ENCODE measurements around the gene ISCA2. TPM values are rescaled to one million over a fixed set of nuclear protein-coding genes. Genes with fewer than 3 reads are reported as not detected.

ISCA2 gene
- total RNA-seq, 1 donor from 2014 or later = 37.2 TPM

DNA sequence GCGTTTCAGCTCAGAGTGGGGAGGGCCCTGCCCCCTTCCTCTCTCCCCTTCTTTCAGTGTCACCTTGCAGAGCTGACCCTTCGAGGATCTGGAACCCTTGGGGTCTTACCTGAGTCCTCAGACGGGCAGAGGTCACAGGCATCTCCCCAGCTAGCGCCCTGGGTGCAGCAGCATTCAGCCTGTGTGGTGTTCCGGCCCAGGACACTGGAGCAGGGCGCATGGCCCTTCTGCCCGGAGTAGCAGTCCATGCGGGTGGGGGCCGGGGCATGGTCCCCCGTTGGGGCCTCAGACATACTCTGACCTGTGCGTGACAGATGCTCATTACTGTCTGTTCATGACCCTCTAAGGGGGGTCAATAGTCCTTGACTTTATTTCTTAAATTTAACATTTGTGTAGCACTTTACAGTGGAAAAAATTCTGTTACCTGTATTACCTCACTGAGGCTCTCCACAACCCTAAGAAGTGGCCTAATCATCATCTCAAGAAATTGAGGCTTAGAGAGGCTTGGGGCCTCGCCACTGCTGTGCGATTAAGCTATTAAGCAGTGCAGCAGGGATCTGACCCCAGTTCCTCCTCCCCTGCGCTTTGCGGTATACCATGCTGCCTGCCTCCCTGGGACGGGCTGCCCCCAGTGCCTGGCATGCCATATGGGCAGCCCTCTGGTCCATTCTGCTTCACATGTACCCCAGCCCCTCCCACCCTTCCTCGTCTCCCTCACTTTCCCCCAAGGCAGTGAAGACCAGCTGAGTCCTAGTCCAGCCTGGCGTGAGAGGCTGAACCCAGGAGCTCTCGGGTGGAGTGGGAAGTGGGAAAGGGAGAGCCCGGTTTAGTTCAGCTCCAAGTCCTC is 11.5 kb downstream of the ISCA2 start:
- no peaks in the 10 kb centered on the region for H3K9me3 Mint-ChIP-seq (ENCODE audit: low read depth)
- TF ChIP-seq, protein P1, sequence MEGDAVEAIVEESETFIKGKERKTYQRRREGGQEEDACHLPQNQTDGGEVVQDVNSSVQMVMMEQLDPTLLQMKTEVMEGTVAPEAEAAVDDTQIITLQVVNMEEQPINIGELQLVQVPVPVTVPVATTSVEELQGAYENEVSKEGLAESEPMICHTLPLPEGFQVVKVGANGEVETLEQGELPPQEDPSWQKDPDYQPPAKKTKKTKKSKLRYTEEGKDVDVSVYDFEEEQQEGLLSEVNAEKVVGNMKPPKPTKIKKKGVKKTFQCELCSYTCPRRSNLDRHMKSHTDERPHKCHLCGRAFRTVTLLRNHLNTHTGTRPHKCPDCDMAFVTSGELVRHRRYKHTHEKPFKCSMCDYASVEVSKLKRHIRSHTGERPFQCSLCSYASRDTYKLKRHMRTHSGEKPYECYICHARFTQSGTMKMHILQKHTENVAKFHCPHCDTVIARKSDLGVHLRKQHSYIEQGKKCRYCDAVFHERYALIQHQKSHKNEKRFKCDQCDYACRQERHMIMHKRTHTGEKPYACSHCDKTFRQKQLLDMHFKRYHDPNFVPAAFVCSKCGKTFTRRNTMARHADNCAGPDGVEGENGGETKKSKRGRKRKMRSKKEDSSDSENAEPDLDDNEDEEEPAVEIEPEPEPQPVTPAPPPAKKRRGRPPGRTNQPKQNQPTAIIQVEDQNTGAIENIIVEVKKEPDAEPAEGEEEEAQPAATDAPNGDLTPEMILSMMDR (IDR thresholded peaks at IDR 0.05; ENCODE audit: unreplicated experiment) = no peak
- peaks cover 2% of the 10 kb centered on the region for H3K4me1 Mint-ChIP-seq (ENCODE audit: low read depth)
- no peak overlapping the region for H3K27ac Mint-ChIP-seq
- H3K4me3 Mint-ChIP-seq (ENCODE audit: low read depth) = no peak overlapping the region
- DNase-seq (ENCODE audit: low spot score, unreplicated experiment) = no peak
- peaks cover 17% of the 10 kb centered on the region for H3K27me3 Mint-ChIP-seq
- no peaks in the 10 kb centered on the region for H3K36me3 Mint-ChIP-seq (ENCODE audit: insufficient read depth)

DNA sequence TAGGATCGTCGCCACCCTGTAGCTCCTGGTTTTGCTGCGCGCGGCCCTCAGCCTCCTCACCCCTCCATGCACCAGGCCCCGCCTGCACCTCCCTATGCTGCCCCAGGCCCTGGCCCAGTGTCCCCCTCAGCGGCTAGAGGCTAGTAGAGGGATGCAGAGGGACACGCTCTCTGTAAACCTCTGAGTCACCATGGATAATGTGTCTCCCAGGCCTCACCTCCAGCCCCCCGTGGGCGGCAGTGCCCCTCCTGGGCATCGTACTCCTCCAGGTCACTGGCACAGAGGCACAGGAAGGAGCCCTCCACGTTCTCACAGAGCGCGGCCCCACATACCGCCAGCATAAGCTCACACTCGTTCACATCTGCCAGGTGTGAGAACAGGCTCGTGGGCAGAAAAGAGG is 12.3 kb downstream of the ISCA2 start:
- Mint-ChIP-seq H3K36me3 (ENCODE audit: insufficient read depth) (no peaks in the 10 kb centered on the region), H3K27me3 (peaks cover 17% of the 10 kb centered on the region), H3K4me3 (ENCODE audit: low read depth) (no peak overlapping the region), H3K9me3 (ENCODE audit: low read depth) (no peaks in the 10 kb centered on the region), H3K4me1 (ENCODE audit: low read depth) (peaks cover 2% of the 10 kb centered on the region), H3K27ac (no peak overlapping the region)
- DNase-seq (ENCODE audit: low spot score, unreplicated experiment) = no peak
- TF ChIP-seq, protein P1 (IDR thresholded peaks at IDR 0.05; ENCODE audit: unreplicated experiment) = no peak

DNA sequence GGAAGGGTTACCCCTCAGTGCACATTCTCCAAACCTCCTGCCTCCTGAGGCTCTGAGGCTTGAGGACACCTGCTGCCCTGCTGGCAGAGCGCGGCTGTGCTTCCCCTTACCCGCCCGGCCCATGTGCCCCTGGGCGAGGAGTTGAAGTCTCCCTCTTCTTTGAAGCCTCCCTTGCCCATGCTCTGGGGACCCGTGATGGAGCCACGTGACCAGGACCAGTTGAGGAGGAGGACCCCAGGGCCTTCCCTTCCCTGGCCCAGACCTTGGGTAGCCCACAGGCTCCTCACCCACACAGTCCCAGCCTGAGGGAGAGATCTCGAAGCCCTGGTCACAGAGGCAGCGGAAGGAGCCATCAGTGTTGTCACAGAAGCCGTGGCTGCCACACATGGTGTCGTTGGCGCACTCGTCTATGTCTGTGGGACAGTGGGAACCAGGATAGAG is 12.9 kb downstream of the ISCA2 start:
- Mint-ChIP-seq H3K9me3 (ENCODE audit: low read depth) (no peaks in the 10 kb centered on the region), H3K4me1 (ENCODE audit: low read depth) (no peaks in the 10 kb centered on the region), H3K27me3 (peaks cover 22% of the 10 kb centered on the region), H3K4me3 (ENCODE audit: low read depth) (no peak overlapping the region), H3K36me3 (ENCODE audit: insufficient read depth) (no peaks in the 10 kb centered on the region), H3K27ac (no peak overlapping the region)
- TF ChIP-seq, protein P1 (IDR thresholded peaks at IDR 0.05; ENCODE audit: unreplicated experiment) = no peak
- no peak for DNase-seq (ENCODE audit: low spot score, unreplicated experiment)

DNA sequence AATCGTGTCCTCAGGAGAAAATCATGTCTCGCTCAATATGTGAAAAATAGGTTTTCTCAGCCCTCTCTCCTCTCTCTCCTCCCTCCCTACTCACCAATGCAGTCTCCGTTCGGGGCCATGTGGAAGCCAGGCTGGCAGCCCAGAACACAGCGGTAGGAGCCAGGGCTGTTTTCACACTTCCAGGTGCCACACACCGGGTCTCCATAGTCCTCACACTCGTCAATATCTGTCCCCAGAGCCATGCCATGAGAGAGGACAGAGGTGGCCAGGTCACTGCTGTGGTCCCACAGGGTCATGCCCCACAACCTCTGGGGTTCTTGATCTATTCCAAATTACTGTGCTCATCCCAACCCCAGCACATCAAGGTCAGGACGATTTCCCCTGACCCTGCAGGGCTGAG is 13.5 kb downstream of the ISCA2 start:
- Mint-ChIP-seq H3K36me3 (ENCODE audit: insufficient read depth) (no peaks in the 10 kb centered on the region), H3K4me1 (ENCODE audit: low read depth) (no peaks in the 10 kb centered on the region), H3K27me3 (peaks cover 26% of the 10 kb centered on the region), H3K9me3 (ENCODE audit: low read depth) (no peaks in the 10 kb centered on the region), H3K27ac (no peak overlapping the region), H3K4me3 (ENCODE audit: low read depth) (no peak overlapping the region)
- no peak for DNase-seq (ENCODE audit: low spot score, unreplicated experiment)
- TF ChIP-seq, protein P1 (IDR thresholded peaks at IDR 0.05; ENCODE audit: unreplicated experiment) = no peak

DNA sequence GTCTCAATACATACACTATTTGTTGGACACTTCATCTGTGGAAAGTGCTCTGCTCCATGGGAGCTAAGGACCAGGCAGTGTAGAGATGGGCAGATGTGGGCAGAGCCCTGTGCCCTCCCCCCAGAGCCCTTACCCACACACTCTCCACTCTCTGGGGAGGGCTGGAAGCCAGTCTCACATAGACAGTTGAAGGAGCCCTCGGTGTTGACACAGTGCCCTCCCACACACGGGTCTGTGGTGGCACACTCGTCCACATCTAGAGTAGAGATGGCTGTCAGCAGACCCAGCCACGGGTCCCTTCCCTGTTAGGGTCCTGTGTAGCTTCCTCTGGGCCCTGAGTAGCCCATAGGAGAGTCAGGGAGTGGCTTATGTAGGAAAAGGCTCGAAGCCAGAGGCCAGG is 14.3 kb downstream of the ISCA2 start:
- TF ChIP-seq, protein P1 (IDR thresholded peaks at IDR 0.05; ENCODE audit: unreplicated experiment) = no peak
- H3K27me3 Mint-ChIP-seq = peaks cover 26% of the 10 kb centered on the region
- H3K27ac Mint-ChIP-seq = no peak overlapping the region

More for the DNA sequence above, 14.3 kb downstream of the ISCA2 start:
- DNase-seq (ENCODE audit: low spot score, unreplicated experiment) = no peak
- Mint-ChIP-seq H3K36me3 (ENCODE audit: insufficient read depth) (no peaks in the 10 kb centered on the region), H3K4me1 (ENCODE audit: low read depth) (no peaks in the 10 kb centered on the region), H3K4me3 (ENCODE audit: low read depth) (no peak overlapping the region), H3K9me3 (ENCODE audit: low read depth) (no peaks in the 10 kb centered on the region)
